Neutrophil (primary cell): Measurements from ENCODE around the gene MITF.

ENCODE experiments used
- H3K27ac ChIP-seq: fragments of 200-600 bp; sonication (generic); 2 replicates; pipeline ENCODE4 v1.5.1; 2016; ENCODE audit warnings: mild to moderate bottlenecking, moderate library complexity
- H3K27me3 ChIP-seq: fragments of 200-600 bp; sonication (generic); 2 replicates; pipeline ENCODE4 v1.6.0; 2016; ENCODE audit warnings: mild to moderate bottlenecking
- H3K36me3 ChIP-seq: fragments of 200-600 bp; sonication (generic); 2 replicates; pipeline ENCODE4 v1.5.1; 2017
- H3K4me1 ChIP-seq, 2 experiments: fragments of 200-600 bp in 1 of 2; sonication (generic) in 1 of 2; 1 replicate in 1 of 2; 2 replicates in 1 of 2; pipeline versions ENCODE4 v1.5.1 to v1.6.1; 2013 to 2016; ENCODE audit warnings: low read depth in 1 of 2, low read length in 1 of 2, mild to moderate bottlenecking in 1 of 2, moderate library complexity in 1 of 2; ENCODE audit not compliant: control insufficient read depth in 1 of 2, insufficient read depth in 1 of 2
- H3K4me3 ChIP-seq, 2 experiments: fragments of 200-600 bp in 1 of 2; sonication (generic) in 1 of 2; 1 replicate in 1 of 2; 2 replicates in 1 of 2; pipeline ENCODE4 v1.5.1; 2013 to 2016; ENCODE audit warnings: low read depth in 1 of 2, low read length in 1 of 2, mild to moderate bottlenecking in 1 of 2, moderate library complexity in 1 of 2
- H3K9me3 ChIP-seq: fragments of 200-600 bp; sonication (generic); 2 replicates; pipeline ENCODE4 v1.5.1; 2016
- CTCF ChIP-seq: fragments of 200-600 bp; sonication (generic); IDR thresholded peaks from 2 replicates; pipeline ENCODE4 v1.5.1; 2016; ENCODE audit warnings: antibody characterized with exemption

MITF gene

GRCh38 chr3:69872783-69873378 lies 133.6 kb downstream of the MITF start:
- no peak for TF ChIP-seq CTCF
- no peaks in the 10 kb centered on the region for H3K27me3 ChIP-seq
- H3K27ac ChIP-seq, result no peak overlapping the region
- peaks cover 0 to 3% of the 10 kb centered on the region in 2 experiments for H3K4me1 ChIP-seq
- H3K36me3 ChIP-seq, result no peaks in the 10 kb centered on the region
- H3K4me3 ChIP-seq, result no peak overlapping the region
- H3K9me3 ChIP-seq, result no peaks in the 10 kb centered on the region

GRCh38 chr3:69876073-69876472 lies 136.8 kb downstream of the MITF start:
- TF ChIP-seq CTCF, result no peak

GRCh38 chr3:69878254-69878653 lies 139.0 kb downstream of the MITF start:
- Histone ChIP-seq H3K36me3 (no peaks in the 10 kb centered on the region), H3K27me3 (no peaks in the 10 kb centered on the region), H3K27ac (no peak overlapping the region), H3K4me1 (peaks cover 0 to 14% of the 10 kb centered on the region in 2 experiments), H3K4me3 (no peak overlapping the region), H3K9me3 (no peaks in the 10 kb centered on the region)
- TF ChIP-seq CTCF, result no peak

More at GRCh38 chr3:69876073-69876472, 136.8 kb downstream of the MITF start:
- H3K9me3 ChIP-seq, result no peaks in the 10 kb centered on the region
- no peaks in the 10 kb centered on the region for H3K36me3 ChIP-seq
- no peak overlapping the region for H3K4me3 ChIP-seq
- no peaks in the 10 kb centered on the region for H3K27me3 ChIP-seq
- H3K4me1 ChIP-seq, result peaks cover 0 to 14% of the 10 kb centered on the region in 2 experiments
- no peak overlapping the region for H3K27ac ChIP-seq

- no peak for TF ChIP-seq CTCF
- no peak overlapping the region for H3K27ac ChIP-seq
- H3K4me1 ChIP-seq, result peaks cover 0 to 14% of the 10 kb centered on the region in 2 experiments
- no peaks in the 10 kb centered on the region for H3K36me3 ChIP-seq
- H3K27me3 ChIP-seq, result no peaks in the 10 kb centered on the region
- H3K4me3 ChIP-seq, result no peak overlapping the region
- H3K9me3 ChIP-seq, result no peaks in the 10 kb centered on the region
Observed at GRCh38 chr3:69879051-69879450, 139.8 kb downstream of the MITF start.

- no peak overlapping the region for H3K27ac ChIP-seq
- H3K9me3 ChIP-seq, result no peaks in the 10 kb centered on the region
- H3K27me3 ChIP-seq, result no peaks in the 10 kb centered on the region
- no peak overlapping the region for H3K4me3 ChIP-seq
- TF ChIP-seq CTCF, result no peak
- H3K36me3 ChIP-seq, result no peaks in the 10 kb centered on the region
- peaks cover 0 to 14% of the 10 kb centered on the region in 2 experiments for H3K4me1 ChIP-seq
Observed at GRCh38 chr3:69880069-69880640, 140.9 kb downstream of the MITF start.
